Fibroblast of lung (primary cell): ENCODE results near the gene ZBED6.

ENCODE experiments used
- EZH2 ChIP-seq: IDR thresholded peaks from 2 replicates; pipeline ENCODE4 v1.5.1; 2012; ENCODE audit warnings: low read length, control low read depth, mild to moderate bottlenecking; ENCODE audit errors: missing control alignments
- TF ChIP-seq, protein P1 (sequence below), 2 donors: IDR thresholded peaks in 1 of 2; conservative IDR thresholded peaks in 1 of 2; 1 replicate in 1 of 2; 2 replicates in 1 of 2; pipeline ENCODE4 v1.5.1; 2011 to 2012; ENCODE audit warnings: low read length in 2 of 2, control low read depth in 1 of 2, inconsistent platforms in 1 of 2, low read depth in 1 of 2, mild to moderate bottlenecking in 1 of 2

DNA sequence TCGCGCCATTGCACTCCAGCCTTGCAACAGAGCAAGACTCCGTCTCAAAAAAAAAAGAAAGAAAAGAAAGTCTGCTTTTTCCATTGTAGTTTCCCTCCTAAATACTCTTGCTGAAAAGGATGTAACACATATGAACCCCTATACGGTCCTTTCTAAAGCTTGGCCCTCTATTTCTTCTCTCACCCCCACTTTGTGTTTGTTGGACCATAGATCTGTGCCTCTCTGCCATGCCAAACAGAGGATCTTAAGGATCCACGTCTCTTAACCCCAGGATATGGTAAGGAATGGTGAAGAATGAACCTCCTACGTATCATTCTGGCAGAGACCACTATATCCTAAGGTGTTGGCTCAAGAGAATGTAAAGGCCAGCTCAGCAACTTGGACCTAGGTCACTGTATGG lies 49.1 kb upstream of the ZBED6 start:
- TF ChIP-seq, protein P1, sequence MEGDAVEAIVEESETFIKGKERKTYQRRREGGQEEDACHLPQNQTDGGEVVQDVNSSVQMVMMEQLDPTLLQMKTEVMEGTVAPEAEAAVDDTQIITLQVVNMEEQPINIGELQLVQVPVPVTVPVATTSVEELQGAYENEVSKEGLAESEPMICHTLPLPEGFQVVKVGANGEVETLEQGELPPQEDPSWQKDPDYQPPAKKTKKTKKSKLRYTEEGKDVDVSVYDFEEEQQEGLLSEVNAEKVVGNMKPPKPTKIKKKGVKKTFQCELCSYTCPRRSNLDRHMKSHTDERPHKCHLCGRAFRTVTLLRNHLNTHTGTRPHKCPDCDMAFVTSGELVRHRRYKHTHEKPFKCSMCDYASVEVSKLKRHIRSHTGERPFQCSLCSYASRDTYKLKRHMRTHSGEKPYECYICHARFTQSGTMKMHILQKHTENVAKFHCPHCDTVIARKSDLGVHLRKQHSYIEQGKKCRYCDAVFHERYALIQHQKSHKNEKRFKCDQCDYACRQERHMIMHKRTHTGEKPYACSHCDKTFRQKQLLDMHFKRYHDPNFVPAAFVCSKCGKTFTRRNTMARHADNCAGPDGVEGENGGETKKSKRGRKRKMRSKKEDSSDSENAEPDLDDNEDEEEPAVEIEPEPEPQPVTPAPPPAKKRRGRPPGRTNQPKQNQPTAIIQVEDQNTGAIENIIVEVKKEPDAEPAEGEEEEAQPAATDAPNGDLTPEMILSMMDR (conservative IDR thresholded peaks at IDR 0.05 in 1 of 2, IDR thresholded peaks at IDR 0.05 in 1 of 2; ENCODE audit: low read depth in 1 of 2, low read length in 2 of 2): no peak
- TF ChIP-seq EZH2: no peak
